ENCODE results near the gene USF1. TPM values are rescaled to one million over a fixed set of nuclear protein-coding genes. Genes with fewer than 3 reads are reported as not detected.

The USF1 gene
- total and polyA plus RNA-seq, 9 of the 15 experiments (the other 6 are each of a cell fraction or from before 2014, with no cell fraction given) = 7.4 to 60.2 (median 54.2) TPM

DNA sequence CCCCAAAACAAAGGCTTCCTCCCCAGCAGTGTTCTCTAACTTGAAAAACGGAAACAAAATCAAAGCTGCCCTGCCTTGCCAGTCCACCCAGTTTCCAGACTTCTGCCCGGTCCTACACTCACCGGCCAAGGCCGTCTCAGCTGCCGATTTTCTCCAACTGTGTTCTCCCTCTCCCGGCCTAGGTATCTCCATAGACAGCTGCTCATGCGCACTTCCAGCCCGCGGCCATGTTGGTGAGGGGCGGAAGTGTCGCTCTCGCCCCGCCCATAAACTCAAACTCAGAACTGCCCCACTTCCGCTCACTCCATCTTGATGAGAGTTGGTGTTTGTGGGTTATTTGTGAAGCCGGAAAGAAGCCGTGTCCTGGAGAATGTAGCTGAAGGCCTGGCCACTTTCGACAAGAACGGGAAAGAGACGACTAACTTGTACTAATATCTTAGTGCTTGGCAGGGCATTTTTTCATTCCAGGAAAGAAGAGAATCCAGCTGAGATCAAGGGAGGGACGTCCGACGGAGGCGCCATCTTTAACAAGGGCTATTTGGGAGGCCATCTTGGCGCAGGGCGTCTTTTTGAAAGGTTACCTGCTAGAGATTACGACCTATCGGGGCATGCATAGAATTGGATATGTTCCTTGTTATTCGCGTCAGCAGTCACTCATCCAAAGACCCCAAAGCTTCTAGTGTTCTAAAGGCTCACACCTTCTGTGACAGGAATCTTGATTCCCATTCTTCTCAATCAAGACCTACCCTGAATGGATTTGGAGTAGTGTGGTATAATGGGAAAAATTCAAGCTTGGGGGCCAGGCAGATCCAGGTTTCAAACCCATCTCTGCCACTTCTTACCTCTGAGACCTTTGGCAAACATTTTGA lies at the start of gene USF1 (continued):
- TF ChIP-seq POLR3G (IDR thresholded peaks at IDR 0.05; ENCODE audit: extremely low read depth, insufficient read length, insufficient replicate concordance) = no peak
- no peak for TF ChIP-seq ETS2 (tag; IDR thresholded peaks at IDR 0.05; ENCODE audit: borderline replicate concordance, poor library complexity, severe bottlenecking)
- TF ChIP-seq ETV1 (tag; conservative IDR thresholded peaks at IDR 0.05; ENCODE audit: low read depth) = peak; percentile 75
- TF ChIP-seq ZNF253 (CRISPR knock-in tag; conservative IDR thresholded peaks at IDR 0.05) = no peak
- no peak for TF ChIP-seq TAL1 (IDR thresholded peaks at IDR 0.05)
- TF ChIP-seq, protein P1, sequence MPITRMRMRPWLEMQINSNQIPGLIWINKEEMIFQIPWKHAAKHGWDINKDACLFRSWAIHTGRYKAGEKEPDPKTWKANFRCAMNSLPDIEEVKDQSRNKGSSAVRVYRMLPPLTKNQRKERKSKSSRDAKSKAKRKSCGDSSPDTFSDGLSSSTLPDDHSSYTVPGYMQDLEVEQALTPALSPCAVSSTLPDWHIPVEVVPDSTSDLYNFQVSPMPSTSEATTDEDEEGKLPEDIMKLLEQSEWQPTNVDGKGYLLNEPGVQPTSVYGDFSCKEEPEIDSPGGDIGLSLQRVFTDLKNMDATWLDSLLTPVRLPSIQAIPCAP (CRISPR knock-in tag; IDR thresholded peaks at IDR 0.05; ENCODE audit: borderline replicate concordance) = peak; percentile 30; the same call in 1 of the 2 replicates
- TF ChIP-seq, protein P2, sequence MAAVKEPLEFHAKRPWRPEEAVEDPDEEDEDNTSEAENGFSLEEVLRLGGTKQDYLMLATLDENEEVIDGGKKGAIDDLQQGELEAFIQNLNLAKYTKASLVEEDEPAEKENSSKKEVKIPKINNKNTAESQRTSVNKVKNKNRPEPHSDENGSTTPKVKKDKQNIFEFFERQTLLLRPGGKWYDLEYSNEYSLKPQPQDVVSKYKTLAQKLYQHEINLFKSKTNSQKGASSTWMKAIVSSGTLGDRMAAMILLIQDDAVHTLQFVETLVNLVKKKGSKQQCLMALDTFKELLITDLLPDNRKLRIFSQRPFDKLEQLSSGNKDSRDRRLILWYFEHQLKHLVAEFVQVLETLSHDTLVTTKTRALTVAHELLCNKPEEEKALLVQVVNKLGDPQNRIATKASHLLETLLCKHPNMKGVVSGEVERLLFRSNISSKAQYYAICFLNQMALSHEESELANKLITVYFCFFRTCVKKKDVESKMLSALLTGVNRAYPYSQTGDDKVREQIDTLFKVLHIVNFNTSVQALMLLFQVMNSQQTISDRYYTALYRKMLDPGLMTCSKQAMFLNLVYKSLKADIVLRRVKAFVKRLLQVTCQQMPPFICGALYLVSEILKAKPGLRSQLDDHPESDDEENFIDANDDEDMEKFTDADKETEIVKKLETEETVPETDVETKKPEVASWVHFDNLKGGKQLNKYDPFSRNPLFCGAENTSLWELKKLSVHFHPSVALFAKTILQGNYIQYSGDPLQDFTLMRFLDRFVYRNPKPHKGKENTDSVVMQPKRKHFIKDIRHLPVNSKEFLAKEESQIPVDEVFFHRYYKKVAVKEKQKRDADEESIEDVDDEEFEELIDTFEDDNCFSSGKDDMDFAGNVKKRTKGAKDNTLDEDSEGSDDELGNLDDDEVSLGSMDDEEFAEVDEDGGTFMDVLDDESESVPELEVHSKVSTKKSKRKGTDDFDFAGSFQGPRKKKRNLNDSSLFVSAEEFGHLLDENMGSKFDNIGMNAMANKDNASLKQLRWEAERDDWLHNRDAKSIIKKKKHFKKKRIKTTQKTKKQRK (IDR thresholded peaks at IDR 0.05; ENCODE audit: borderline replicate concordance, low read depth, low read length) = no peak
- TF ChIP-seq OTX1 (CRISPR knock-in tag; IDR thresholded peaks at IDR 0.05) = peak; percentile 74; the same call in 1 of the 2 replicates
- TF ChIP-seq ZNF696 (CRISPR knock-in tag; conservative IDR thresholded peaks at IDR 0.05) = no peak
- no peak; the same call in 1 of the 2 replicates for TF ChIP-seq MTA2 (IDR thresholded peaks at IDR 0.05; ENCODE audit: low read depth)
- TF ChIP-seq MAFK (IDR thresholded peaks at IDR 0.05; ENCODE audit: low read length) = no peak
- TF ChIP-seq, protein P3, sequence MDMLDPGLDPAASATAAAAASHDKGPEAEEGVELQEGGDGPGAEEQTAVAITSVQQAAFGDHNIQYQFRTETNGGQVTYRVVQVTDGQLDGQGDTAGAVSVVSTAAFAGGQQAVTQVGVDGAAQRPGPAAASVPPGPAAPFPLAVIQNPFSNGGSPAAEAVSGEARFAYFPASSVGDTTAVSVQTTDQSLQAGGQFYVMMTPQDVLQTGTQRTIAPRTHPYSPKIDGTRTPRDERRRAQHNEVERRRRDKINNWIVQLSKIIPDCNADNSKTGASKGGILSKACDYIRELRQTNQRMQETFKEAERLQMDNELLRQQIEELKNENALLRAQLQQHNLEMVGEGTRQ (CRISPR knock-in tag; IDR thresholded peaks at IDR 0.05) = no peak
- TF ChIP-seq, protein P4, sequence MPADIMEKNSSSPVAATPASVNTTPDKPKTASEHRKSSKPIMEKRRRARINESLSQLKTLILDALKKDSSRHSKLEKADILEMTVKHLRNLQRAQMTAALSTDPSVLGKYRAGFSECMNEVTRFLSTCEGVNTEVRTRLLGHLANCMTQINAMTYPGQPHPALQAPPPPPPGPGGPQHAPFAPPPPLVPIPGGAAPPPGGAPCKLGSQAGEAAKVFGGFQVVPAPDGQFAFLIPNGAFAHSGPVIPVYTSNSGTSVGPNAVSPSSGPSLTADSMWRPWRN (IDR thresholded peaks at IDR 0.05; ENCODE audit: low read depth) = no peak
- TF ChIP-seq BRCA1 (IDR thresholded peaks at IDR 0.05) = no peak
- TF ChIP-seq BRCA1 (CRISPR knock-in tag; IDR thresholded peaks at IDR 0.05) = no peak
